NCI-H2171 treated with DMSO at 0.1 percent for 48 hours (cell line): Measurements from ENCODE around the gene PNMA3.
"Not testable (repeated sequence)": the region's sequence is repeated elsewhere in the genome, so short reads cannot be mapped to it uniquely, and the experiment has no call there.

ENCODE experiments used
- DNase-seq: peaks from one replicate; lab custom pipeline; 2025; lab: John Stamatoyannopoulos, UW

The PNMA3 gene

GRCh38 chrX:153074262-153074899 is 18.1 kb downstream of the PNMA3 start:
- DNase-seq, result no peak

- DNase-seq, result no peak
Observed at GRCh38 chrX:153074935-153075334, 18.7 kb downstream of the PNMA3 start.

- no peak for DNase-seq
Observed at GRCh38 chrX:153075366-153075765, 19.1 kb downstream of the PNMA3 start.

- DNase-seq, result not testable (repeated sequence)
Observed at GRCh38 chrX:153077437-153078135, 21.3 kb downstream of the PNMA3 start.

GRCh38 chrX:153083238-153083923 is 27.1 kb downstream of the PNMA3 start:
- not testable (repeated sequence) for DNase-seq

- DNase-seq, result peak; percentile 1
Observed at GRCh38 chrX:153102418-153102817, 46.1 kb downstream of the PNMA3 start.

- DNase-seq, result not testable (repeated sequence)
Observed at GRCh38 chrX:153104959-153105358, 48.7 kb downstream of the PNMA3 start.

- not testable (repeated sequence) for DNase-seq
Observed at GRCh38 chrX:153106092-153106801, 50.0 kb downstream of the PNMA3 start.
